Activated gamma-delta T cell treated with anti-CD3 and anti-CD28 coated beads, Interleukin-2, amount 50 U/mL, for 16 hours (primary cell): ENCODE measurements around the gene PPP5C.
A peak's percentile ranks its signal among the peaks of the same experiment; 100 is the strongest.
"Not testable (repeated sequence)": the region's sequence is repeated elsewhere in the genome, so short reads cannot be mapped to it uniquely, and the experiment has no call there.

Experiments used
- DNase-seq: peaks from one replicate; pipeline ENCODE4 v3.0.0-alpha.2; 2020; ENCODE audit warnings: low read depth

The PPP5C gene

GRCh38 chr19:46409191-46409590 is 62.3 kb downstream of the PPP5C start:
- no peak for DNase-seq

- DNase-seq: no peak
Measured at GRCh38 chr19:46410205-46411087, 63.6 kb downstream of the PPP5C start.

GRCh38 chr19:46411088-46411924 is 64.4 kb downstream of the PPP5C start:
- DNase-seq: no peak

GRCh38 chr19:46411925-46412649 is 65.2 kb downstream of the PPP5C start:
- no peak for DNase-seq

- no peak for DNase-seq
Measured at GRCh38 chr19:46412650-46413261, 65.9 kb downstream of the PPP5C start.

- DNase-seq: no peak
Measured at GRCh38 chr19:46413262-46414031, 66.6 kb downstream of the PPP5C start, which contains the start of gene CCDC8. CCDC8 (minus strand) TSS chr19:46413564; CDS start chr19:46412810, 754 bp downstream.

GRCh38 chr19:46414899-46415298 is 68.0 kb downstream of the PPP5C start:
- not testable (repeated sequence) for DNase-seq

GRCh38 chr19:46415804-46416709 is 69.2 kb downstream of the PPP5C start:
- not testable (repeated sequence) for DNase-seq

GRCh38 chr19:46420056-46420455 is 73.2 kb downstream of the PPP5C start:
- DNase-seq: no peak

GRCh38 chr19:46422344-46422743 is 75.5 kb downstream of the PPP5C start:
- DNase-seq: no peak

GRCh38 chr19:46423188-46423587 is 76.3 kb downstream of the PPP5C start:
- no peak for DNase-seq

- DNase-seq: no peak
Measured at GRCh38 chr19:46426035-46426505, 79.2 kb downstream of the PPP5C start.

GRCh38 chr19:46426506-46427162 is 79.7 kb downstream of the PPP5C start:
- peak; percentile 12 for DNase-seq

- DNase-seq: no peak
Measured at GRCh38 chr19:46427518-46428045, 80.7 kb downstream of the PPP5C start.

GRCh38 chr19:46428239-46429135 is 81.6 kb downstream of the PPP5C start, which contains the start of gene PNMA8C:
PNMA8C (minus strand) TSS chr19:46428936; CDS start chr19:46428359, 577 bp downstream.
- peak; percentile 31 for DNase-seq

GRCh38 chr19:46429999-46430398 is 83.1 kb downstream of the PPP5C start:
- DNase-seq: no peak

- DNase-seq: no peak
Measured at GRCh38 chr19:46431824-46432223, 84.9 kb downstream of the PPP5C start.

- DNase-seq: not testable (repeated sequence)
Measured at GRCh38 chr19:46433470-46433869, 86.6 kb downstream of the PPP5C start.
